GM21423 (cell line): Measurements from ENCODE around the gene PUM2.
"Not testable (repeated sequence)": the region's sequence is repeated elsewhere in the genome, so short reads cannot be mapped to it uniquely, and the experiment has no call there.

Source experiments
- ATAC-seq: cut with Tn5 transposase; IDR thresholded peaks from one replicate; pipeline ENCODE4 v1.9.1; 2021; ENCODE audit warnings: mild to moderate bottlenecking, moderate library complexity; ENCODE audit not compliant: unreplicated experiment

PUM2 gene

DNA sequence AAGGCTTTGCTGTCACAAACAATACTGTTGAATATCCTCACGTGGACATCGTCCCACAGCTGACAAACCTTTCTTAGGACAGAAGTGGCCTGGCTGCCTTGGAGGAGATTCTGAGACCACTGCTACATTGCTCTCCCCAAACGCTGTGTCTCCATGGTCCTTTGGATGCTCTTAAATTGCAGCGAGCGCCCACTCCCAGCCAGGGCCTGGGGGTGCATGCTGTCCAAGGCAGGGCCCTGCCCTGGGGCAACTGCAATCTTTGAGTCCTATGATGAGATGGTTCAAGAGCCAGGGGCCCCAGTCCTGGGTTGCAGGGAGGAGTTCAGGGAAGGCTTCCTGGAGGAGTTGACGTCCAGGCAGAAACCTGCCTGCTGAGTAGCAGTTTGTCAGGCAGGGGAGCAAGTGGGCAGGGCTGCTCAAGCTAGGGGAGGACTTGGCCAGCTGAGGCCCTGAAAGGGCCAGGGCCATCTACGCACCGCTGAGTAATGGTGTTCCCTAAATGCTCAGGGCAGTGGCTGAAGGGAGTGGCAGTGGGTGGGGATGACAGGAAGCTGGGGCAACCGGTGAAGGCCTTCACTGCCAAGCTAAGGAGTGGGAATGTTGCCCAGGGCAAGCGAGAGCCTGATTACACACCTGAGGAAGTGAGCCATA is 114.9 kb downstream of the PUM2 start:
- ATAC-seq: no peak

- ATAC-seq: not testable (repeated sequence)
These were observed 116.0 kb downstream of the PUM2 start for GRCh38 chr2:20234597-20234996.

GRCh38 chr2:20232837-20233207 is 117.8 kb downstream of the PUM2 start:
- ATAC-seq: no peak

DNA sequence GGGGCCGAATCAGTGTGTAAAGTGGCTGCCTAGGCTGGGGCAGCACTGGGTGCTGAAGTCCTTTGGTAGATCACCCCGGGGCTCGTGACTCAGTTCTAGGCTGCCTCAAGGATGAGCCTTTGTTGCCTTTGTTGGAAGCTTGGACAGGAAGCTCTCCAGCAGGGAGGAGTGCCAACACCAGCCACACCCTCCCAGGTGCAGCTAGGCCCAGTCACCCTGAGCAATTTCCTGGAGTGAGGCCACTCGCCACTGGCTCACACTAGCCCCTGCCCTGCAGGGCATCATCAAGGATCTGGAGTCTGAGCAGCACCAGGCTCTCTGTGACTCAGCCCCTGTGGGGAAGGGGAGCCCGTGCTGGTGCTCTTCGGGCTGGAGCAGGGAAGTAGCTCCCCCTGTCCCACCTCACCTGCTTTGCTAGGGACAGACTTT is 119.0 kb downstream of the PUM2 start:
- ATAC-seq: no peak

DNA sequence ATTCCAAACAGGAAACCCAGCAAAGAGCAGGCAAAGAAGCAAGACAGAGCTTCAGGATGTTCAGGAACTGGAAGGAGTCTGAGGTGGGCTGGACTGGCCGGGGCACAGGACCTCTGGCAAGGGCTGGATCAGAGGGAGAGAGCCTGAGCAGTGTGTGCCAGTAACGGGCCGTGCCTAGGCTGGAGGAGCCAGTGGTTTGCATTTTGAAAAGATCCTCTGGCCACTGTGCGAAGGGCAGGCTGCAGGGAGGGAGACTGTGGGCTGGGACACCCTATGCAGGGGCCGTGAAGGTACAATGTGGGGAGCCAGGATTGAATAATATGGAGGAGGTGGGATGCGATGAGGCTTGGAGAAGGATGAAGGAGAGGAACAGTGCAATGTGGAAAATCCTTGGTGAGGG is 119.5 kb downstream of the PUM2 start:
- no peak for ATAC-seq

DNA sequence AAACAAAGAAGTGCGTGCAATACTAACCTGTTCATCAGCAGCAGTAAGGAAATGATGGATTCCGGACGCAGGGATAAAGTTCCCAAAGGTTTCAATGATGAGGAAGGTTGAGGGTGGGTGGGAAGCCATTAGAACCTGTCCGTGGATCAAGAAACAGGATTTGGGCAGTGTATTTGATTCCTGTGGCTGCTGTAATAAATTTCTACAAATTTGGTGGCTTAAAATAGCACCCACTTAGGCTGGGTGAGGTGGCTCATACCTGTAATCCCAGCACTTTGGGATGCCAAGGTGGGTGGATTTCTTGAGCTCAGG is 120.6 kb downstream of the PUM2 start:
- no peak for ATAC-seq

GRCh38 chr2:20229322-20230113 is 121.1 kb downstream of the PUM2 start:
- no peak for ATAC-seq

GRCh38 chr2:20227894-20228505 is 122.6 kb downstream of the PUM2 start:
- no peak for ATAC-seq

DNA sequence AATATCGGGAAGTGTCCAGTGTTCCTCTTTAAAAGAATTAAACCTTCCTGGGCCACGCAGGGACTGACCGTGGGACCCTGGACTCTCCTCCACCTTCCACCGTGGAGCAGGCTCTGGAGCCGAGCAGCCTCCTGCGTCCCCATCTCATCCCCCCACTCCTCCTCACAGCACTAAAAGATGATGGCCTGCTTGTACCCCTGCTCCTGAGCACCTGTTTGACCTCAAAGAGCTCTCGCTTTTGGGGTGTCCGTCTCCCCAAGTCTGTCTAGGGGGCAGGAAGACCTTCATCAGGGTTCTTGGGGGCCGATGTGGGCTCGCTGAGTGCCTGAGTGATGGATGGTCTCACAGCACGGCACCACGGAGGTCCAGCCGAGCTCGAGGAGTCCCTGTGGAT is 124.5 kb downstream of the PUM2 start:
- ATAC-seq: no peak

DNA sequence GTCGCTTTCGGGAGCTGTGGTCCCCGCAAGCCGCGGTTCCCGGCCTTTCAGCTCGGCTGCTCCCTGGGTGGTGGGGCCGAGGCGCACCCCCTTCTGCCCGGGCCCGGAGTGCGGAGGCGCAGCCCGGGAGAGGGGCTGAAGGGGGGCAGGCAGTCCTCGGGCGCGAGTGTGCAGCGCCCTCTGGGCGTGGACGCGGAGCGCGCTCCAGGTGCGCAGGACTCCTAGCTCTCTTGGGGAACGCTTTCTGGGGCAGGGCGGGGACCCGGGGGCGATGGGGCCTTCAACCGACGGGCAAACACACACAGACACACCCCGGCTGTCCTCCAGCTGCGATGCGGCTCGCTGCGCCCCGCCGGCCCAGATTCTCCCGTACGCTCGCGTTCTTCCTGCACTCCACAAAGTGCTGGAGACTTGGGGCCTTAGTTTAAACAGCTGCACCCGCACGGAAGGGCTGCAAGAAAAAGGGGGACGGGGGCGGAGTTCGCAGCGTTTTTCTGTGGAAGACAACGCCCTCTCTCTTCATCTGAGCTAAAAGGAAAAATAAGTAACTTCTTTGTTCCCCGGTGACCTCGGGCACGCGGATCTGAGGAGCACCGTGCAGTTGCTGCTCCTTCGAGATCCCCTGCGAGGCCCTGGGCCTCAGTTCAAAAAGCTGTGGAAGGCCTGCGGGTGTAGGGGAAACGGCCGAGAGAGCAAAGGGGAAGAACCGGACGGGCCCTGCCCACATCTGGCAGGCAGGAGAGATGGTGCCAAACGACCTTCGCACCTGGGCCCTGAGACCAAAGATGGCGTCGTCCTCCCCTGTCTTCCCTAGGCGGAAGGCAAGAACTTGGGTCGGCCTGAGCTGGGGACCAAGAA is 125.1 kb downstream of the PUM2 start:
- peak; percentile 50 for ATAC-seq

GRCh38 chr2:20224716-20225293 is 125.8 kb downstream of the PUM2 start, which contains the start of gene SDC1:
SDC1 (minus strand) TSS chr2:20225130; CDS start chr2:20224867, 263 bp downstream.
- ATAC-seq: no peak

DNA sequence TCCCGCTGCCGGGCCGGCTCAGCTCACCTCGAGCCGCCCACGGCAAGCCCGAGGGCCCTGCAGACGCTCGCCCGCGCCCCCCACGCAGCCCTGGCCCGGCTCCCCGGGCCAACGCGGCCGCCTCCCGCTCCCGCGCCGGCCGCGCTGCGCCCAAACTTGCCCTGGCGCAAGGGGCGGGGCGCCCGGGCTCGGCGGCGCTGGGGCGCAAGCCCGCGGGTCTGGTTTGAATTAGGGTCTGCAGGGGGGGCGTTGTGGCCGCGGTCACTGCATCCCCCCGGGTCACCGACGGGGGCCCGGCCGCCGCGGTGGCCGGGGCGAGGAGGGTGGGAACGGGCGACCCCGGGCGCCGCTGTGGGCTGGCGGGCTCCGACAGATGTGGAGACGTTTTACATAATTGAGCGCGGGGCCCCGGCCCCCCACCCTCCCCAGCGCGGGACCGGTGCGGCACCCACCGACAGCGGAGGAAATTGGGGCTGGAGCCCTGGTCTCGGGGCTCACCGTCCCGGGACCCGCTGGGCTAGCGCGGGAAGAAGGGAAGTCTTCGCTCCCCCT is 126.4 kb downstream of the PUM2 start:
- ATAC-seq: no peak

- ATAC-seq: no peak
These were observed 127.1 kb downstream of the PUM2 start for GRCh38 chr2:20223407-20224163.

DNA sequence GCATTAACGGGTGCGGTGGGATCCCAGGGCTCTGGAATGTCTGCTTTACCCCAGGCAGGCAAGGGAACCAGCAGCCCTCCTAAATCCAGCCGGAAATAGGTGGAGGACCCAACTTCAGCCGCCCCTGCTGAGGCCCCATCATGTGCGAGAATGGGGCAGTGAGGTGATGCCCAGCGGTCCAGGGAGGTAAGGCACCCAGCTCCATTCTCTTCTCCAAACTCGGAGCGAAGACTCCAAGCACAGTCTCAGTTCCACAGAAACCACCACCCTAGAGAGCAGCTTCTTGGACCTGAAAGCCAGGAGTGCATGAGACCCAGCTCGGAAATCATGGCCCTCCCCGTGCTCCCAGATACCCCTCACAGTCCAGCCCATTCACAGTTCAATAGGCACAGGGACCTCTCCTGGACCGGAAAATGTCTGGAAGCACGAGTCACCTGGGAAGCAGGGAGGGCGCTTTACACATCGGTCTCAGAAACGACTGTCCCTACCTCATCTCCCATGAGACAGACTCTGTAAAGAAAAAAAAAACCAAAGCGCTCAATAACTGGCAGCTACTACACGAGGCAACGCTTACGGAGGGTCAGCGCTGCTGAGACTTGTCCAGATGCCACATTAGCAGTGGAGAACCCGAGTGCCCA is 127.8 kb downstream of the PUM2 start:
- ATAC-seq: no peak

GRCh38 chr2:20222014-20222768 is 128.5 kb downstream of the PUM2 start:
- no peak for ATAC-seq

- no peak for ATAC-seq
These were observed 129.1 kb downstream of the PUM2 start for GRCh38 chr2:20221555-20221973.

DNA sequence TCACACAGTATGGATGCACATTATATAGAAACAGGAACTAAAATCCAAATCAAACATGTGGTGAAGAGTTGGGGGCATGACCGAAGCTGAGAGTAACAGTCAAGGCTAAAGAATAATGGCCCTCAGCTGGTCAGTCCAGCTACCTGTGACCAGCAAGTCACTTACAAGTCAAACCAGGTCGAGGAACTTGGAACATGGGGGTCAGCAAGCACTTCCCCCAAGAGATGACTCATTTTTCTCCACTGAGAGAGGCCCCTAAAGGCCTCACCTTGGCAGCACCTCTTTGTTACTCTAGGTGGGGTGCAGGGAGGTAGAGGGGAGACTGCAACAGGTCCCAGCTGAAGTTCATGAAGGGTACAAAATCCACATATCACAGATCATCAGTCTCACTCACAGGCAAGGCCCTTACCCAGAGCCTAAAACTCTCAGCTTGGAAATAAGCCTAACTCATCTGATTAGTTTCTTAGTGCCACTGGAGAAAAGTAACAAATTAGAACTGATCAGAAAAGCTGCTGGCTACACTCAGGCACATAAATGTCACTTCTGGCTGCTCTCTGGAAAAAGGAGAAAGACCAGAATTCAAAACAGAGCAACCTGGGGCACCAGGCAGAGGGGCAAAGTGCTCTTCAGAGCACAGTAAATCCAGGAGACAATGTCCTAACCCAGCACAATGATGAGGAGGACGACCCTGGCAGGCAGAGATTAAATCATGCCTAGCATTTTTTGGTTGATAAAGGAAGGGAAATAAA is 129.7 kb downstream of the PUM2 start:
- ATAC-seq: no peak
